Mesenchymal stem cell (in vitro differentiated cells and primary cell): ENCODE data around the gene KDM4F.
"Not testable (repeated sequence)": the region's sequence is repeated elsewhere in the genome, so short reads cannot be mapped to it uniquely, and the experiment has no call there.

Source experiments
- DNase-seq: peaks from one replicate; pipeline ENCODE4 v3.0.0-alpha.2; 2013
- H2AFZ ChIP-seq: one replicate; pipeline ENCODE4 v1.6.1; 2013; ENCODE audit warnings: low read depth, mild to moderate bottlenecking, control low read depth, inconsistent platforms, low read length, moderate library complexity
- H2AK5ac ChIP-seq: 2 replicates; pipeline ENCODE4 v1.6.1; 2013; ENCODE audit warnings: low read length, moderate library complexity, mild to moderate bottlenecking, inconsistent platforms; ENCODE audit not compliant: severe bottlenecking
- H2BK120ac ChIP-seq: one replicate; pipeline ENCODE4 v1.6.1; 2013; ENCODE audit warnings: low read depth, mild to moderate bottlenecking, inconsistent platforms, low read length, moderate library complexity
- H2BK12ac ChIP-seq, 2 experiments: one replicate each; pipeline ENCODE4 v1.6.1; 2013; ENCODE audit warnings: inconsistent platforms in 2 of 2, low read length in 2 of 2, mild to moderate bottlenecking in 2 of 2, moderate library complexity in 2 of 2, control low read depth in 1 of 2
- H2BK15ac ChIP-seq: one replicate; pipeline ENCODE4 v1.6.1; 2013; ENCODE audit warnings: mild to moderate bottlenecking, low read depth, inconsistent platforms; ENCODE audit not compliant: poor library complexity, severe bottlenecking
- H2BK5ac ChIP-seq: 2 replicates; pipeline ENCODE4 v1.6.1; 2013; ENCODE audit warnings: low read depth, mild to moderate bottlenecking, low read length, control low read depth, inconsistent platforms; ENCODE audit not compliant: poor library complexity, severe bottlenecking
- H3K14ac ChIP-seq, 2 experiments: one replicate each; pipeline ENCODE4 v1.6.1; 2013; ENCODE audit warnings: inconsistent platforms in 2 of 2, low read length in 2 of 2, control low read depth in 1 of 2, mild to moderate bottlenecking in 1 of 2, moderate library complexity in 1 of 2
- H3K18ac ChIP-seq, 2 experiments: one replicate each; pipeline ENCODE4 v1.6.1; 2013; ENCODE audit warnings: inconsistent platforms in 2 of 2, low read length in 2 of 2, control low read depth in 1 of 2, low read depth in 1 of 2, mild to moderate bottlenecking in 1 of 2
- H3K23ac ChIP-seq, 2 experiments: one replicate each; pipeline ENCODE4 v1.6.1; 2013; ENCODE audit warnings: inconsistent platforms in 2 of 2, low read length in 2 of 2, mild to moderate bottlenecking in 2 of 2, moderate library complexity in 2 of 2, control low read depth in 1 of 2
- H3K27ac ChIP-seq: 2 replicates; pipeline ENCODE4 v1.5.1; 2013; ENCODE audit warnings: mild to moderate bottlenecking, moderate library complexity, low read length, control low read depth, inconsistent platforms; ENCODE audit not compliant: poor library complexity, severe bottlenecking
- H3K27me3 ChIP-seq, 2 experiments: 2 replicates each; pipeline versions ENCODE4 v1.6.1 to v1.7.0; 2013; ENCODE audit warnings: low read length in 2 of 2, mild to moderate bottlenecking in 2 of 2, moderate library complexity in 2 of 2, control low read depth in 1 of 2, inconsistent platforms in 1 of 2; ENCODE audit not compliant: control insufficient read depth in 1 of 2, insufficient read depth in 1 of 2
- H3K36me3 ChIP-seq, 2 experiments: 2 replicates each; pipeline versions ENCODE4 v1.6.1 to v1.7.0; 2013; ENCODE audit warnings: low read length in 2 of 2, control low read depth in 1 of 2, inconsistent platforms in 1 of 2, low read depth in 1 of 2, mild to moderate bottlenecking in 1 of 2; ENCODE audit not compliant: insufficient read depth in 2 of 2, control insufficient read depth in 1 of 2
- H3K4ac ChIP-seq, 2 experiments: one replicate each; pipeline ENCODE4 v1.6.1; 2013; ENCODE audit warnings: inconsistent platforms in 2 of 2, low read length in 2 of 2, mild to moderate bottlenecking in 2 of 2, moderate library complexity in 2 of 2, control low read depth in 1 of 2, low read depth in 1 of 2
- H3K4me1 ChIP-seq: 2 replicates; pipeline ENCODE4 v1.6.1; 2013; ENCODE audit warnings: low read depth, low read length, control low read depth; ENCODE audit not compliant: control insufficient read depth, insufficient read depth
- H3K4me2 ChIP-seq: 2 replicates; pipeline ENCODE4 v1.6.1; 2013; ENCODE audit warnings: low read length, mild to moderate bottlenecking, inconsistent platforms; ENCODE audit not compliant: poor library complexity, severe bottlenecking
- H3K4me3 ChIP-seq, 2 experiments: 2 replicates each; pipeline versions ENCODE4 v1.5.1 to v1.7.0; 2013; ENCODE audit warnings: low read length in 2 of 2, mild to moderate bottlenecking in 2 of 2, control low read depth in 1 of 2, low read depth in 1 of 2; ENCODE audit not compliant: insufficient read depth in 1 of 2
- H3K79me1 ChIP-seq: replicated peaks from 2 replicates; pipeline ENCODE4 v1.6.1; 2013; ENCODE audit warnings: mild to moderate bottlenecking, control low read depth, low read length, inconsistent platforms; ENCODE audit not compliant: poor library complexity, severe bottlenecking
- H3K9ac ChIP-seq: 2 replicates; pipeline ENCODE4 v1.7.0; 2013; ENCODE audit warnings: mild to moderate bottlenecking, low read length, moderate library complexity
- H3K9me3 ChIP-seq: 2 replicates; pipeline ENCODE4 v1.7.0; 2013; ENCODE audit warnings: mild to moderate bottlenecking, low read length; ENCODE audit not compliant: control insufficient read depth
- H4K8ac ChIP-seq: one replicate; pipeline ENCODE4 v1.6.1; 2013; ENCODE audit warnings: inconsistent platforms, mild to moderate bottlenecking, low read length, moderate library complexity
- H4K91ac ChIP-seq: one replicate; pipeline ENCODE4 v1.6.1; 2013; ENCODE audit warnings: mild to moderate bottlenecking, low read length, inconsistent platforms
- WGBS: methylation state at CpG from one replicate; pipeline ENCODE4 v1.1.7; 2013; ENCODE audit warnings: mixed read lengths; 5-methylcytosine and 5-hydroxymethylcytosine counted together

KDM4F gene

DNA sequence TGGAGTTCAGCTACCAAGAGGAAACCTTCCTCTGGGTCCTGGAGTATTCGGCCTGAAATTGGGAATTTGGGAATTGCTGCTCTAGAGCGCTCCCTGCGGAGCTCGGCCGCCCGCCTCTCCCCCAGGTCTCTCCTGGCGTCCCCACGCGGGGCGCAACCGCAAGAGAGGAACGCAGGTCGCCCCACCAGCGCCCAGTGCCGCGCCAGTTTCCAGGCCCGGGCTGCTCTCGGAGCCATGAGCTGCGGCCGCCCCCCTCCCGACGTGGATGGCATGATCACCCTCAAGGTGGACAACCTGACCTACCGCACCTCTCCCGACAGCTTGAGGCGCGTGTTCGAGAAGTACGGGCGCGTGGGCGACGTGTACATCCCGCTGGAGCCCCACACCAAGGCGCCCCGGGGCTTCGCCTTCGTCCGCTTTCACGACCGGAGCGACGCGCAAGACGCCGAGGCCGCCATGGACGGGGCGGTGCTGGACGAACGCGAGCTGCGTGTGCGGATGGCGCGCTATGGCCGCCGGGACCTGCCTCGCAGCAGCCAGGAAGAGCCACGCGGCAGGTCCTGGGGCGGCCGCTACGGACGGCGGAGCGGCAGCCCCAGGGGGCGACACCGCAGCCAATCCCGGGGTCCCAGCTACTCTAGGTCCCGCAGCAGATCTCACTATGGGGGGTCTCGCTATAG is 11.7 kb upstream of the KDM4F start:
- not testable (repeated sequence) for H3K14ac ChIP-seq, DNase-seq, H3K4me2 ChIP-seq, H2AFZ ChIP-seq, H2BK5ac ChIP-seq, H3K9me3 ChIP-seq, H3K79me1 ChIP-seq, H2BK15ac ChIP-seq, H3K18ac ChIP-seq, H4K91ac ChIP-seq, H4K8ac ChIP-seq, H3K4me1 ChIP-seq, H3K36me3 ChIP-seq, H2BK120ac ChIP-seq, H2AK5ac ChIP-seq, H3K9ac ChIP-seq, H3K27ac ChIP-seq, H3K23ac ChIP-seq, H3K4ac ChIP-seq, H2BK12ac ChIP-seq
- Histone ChIP-seq H3K27me3 (peaks cover 3 to 32% of the 10 kb centered on the region in 2 experiments), H3K4me3 (peak overlapping the region in 1 of 2 experiments; percentile 60)
- 97% methylated on average over 71 of the region's 71 CpGs for WGBS

DNA sequence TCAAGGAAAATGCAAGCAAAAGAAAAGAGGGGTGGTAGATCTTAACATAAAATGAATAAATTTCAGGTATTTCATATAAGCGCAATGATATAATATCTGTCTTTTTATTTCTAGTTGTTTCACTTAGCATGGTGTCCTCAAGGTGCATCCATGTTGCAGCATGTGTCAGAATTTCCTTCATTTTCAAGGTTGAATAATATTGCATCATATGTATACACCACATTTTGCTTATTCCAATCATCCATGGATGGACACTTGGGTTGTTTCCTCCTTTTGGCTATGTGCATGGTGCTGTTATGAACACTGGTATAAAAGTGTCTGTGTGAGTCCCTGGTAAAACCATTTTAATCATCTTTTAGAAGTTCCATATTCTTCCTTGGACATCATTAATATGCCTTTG is 7.0 kb upstream of the KDM4F start:
- no peak overlapping the region for H2BK5ac ChIP-seq
- no peak overlapping the region for H3K4me3 ChIP-seq
- H2BK120ac ChIP-seq, result no peak overlapping the region
- no peak overlapping the region for H2BK12ac ChIP-seq
- no peak overlapping the region for H3K18ac ChIP-seq
- no peak overlapping the region for H2BK15ac ChIP-seq
- no peak overlapping the region for H3K9ac ChIP-seq
- no peak for DNase-seq
- no CpG with 5 or more reads among the region's 1 CpG for WGBS
- H3K14ac ChIP-seq, result no peak overlapping the region
- H3K4me2 ChIP-seq, result no peak overlapping the region
- no peak overlapping the region for H3K4ac ChIP-seq
- H3K79me1 ChIP-seq, result no peaks in the 10 kb centered on the region
- H3K27ac ChIP-seq, result no peak overlapping the region
- no peak overlapping the region for H4K8ac ChIP-seq
- H2AFZ ChIP-seq, result no peak overlapping the region
- H3K36me3 ChIP-seq, result no peaks in the 10 kb centered on the region
- peaks cover 28 to 62% of the 10 kb centered on the region in 2 experiments for H3K27me3 ChIP-seq
- no peak overlapping the region for H3K23ac ChIP-seq
- no peaks in the 10 kb centered on the region for H3K4me1 ChIP-seq
- no peak overlapping the region for H4K91ac ChIP-seq
- H2AK5ac ChIP-seq, result no peak overlapping the region
- no peaks in the 10 kb centered on the region for H3K9me3 ChIP-seq

DNA sequence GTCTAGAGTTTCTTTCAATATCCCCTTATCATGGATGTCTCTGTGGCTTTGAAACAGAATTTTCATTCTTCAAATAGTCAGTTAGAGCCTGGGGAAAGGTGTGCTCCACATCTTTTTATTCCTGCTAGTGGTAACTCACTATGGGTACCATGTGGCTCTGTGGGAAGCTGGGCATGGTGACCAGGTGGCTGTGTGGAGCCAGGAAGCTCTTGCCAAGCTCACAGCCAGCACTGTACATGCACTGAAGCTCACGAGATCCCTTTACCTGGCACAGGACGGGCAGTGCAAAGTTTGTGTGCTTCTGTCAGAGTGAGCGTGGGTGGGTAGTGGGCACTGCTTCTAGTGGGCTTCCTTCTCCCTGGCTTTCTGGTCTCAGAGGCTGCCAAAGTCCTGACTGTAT is 6.3 kb upstream of the KDM4F start:
- H3K4me3 ChIP-seq, result no peak overlapping the region
- no peak overlapping the region for H4K8ac ChIP-seq
- H2AFZ ChIP-seq, result no peak overlapping the region
- H3K27me3 ChIP-seq, result peaks cover 28 to 55% of the 10 kb centered on the region in 2 experiments
- no peaks in the 10 kb centered on the region for H3K79me1 ChIP-seq
- no peak overlapping the region for H4K91ac ChIP-seq
- H2BK120ac ChIP-seq, result no peak overlapping the region
- H3K9ac ChIP-seq, result no peak overlapping the region
- H3K27ac ChIP-seq, result no peak overlapping the region
- peak overlapping the region in 1 of 2 experiments; percentile 28 for H3K18ac ChIP-seq
- no peak for DNase-seq
- H3K36me3 ChIP-seq, result no peaks in the 10 kb centered on the region
- no peak overlapping the region for H3K14ac ChIP-seq
- H2BK12ac ChIP-seq, result peak overlapping the region in 1 of 2 experiments; percentile 6
- H3K23ac ChIP-seq, result no peak overlapping the region
- no peaks in the 10 kb centered on the region for H3K9me3 ChIP-seq
- H2BK5ac ChIP-seq, result no peak overlapping the region
- H2AK5ac ChIP-seq, result no peak overlapping the region
- H3K4me2 ChIP-seq, result no peak overlapping the region
- H3K4ac ChIP-seq, result no peak overlapping the region
- H3K4me1 ChIP-seq, result no peaks in the 10 kb centered on the region
- 82% methylated on average over 3 of the region's 3 CpGs for WGBS
- no peak overlapping the region for H2BK15ac ChIP-seq

DNA sequence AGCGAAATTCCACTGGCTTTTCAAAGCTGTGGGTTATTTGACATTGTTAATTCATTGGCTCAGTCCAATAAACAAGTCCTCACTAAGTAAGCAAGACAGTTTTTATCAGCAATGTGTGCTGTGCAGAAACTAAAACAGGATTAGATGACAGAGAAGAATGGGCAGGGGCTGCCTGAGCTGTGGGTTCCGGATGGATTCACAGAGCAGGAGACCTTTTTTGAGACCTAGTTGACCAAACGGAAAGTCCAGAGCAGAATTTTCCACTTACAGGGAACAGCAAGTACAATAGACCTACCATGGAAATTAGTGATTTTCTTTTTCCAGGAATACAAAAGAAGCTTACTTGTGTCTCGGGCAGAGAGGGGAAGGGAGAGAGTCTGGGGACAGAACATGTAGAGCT is 5.2 kb upstream of the KDM4F start:
- Histone ChIP-seq H3K4me3 (no peak overlapping the region), H2AFZ (no peak overlapping the region), H2BK120ac (no peak overlapping the region), H3K9ac (no peak overlapping the region), H3K4me1 (no peaks in the 10 kb centered on the region), H3K79me1 (no peaks in the 10 kb centered on the region), H2AK5ac (no peak overlapping the region), H2BK15ac (no peak overlapping the region), H3K14ac (no peak overlapping the region), H2BK5ac (no peak overlapping the region), H3K4me2 (no peak overlapping the region), H3K23ac (no peak overlapping the region), H4K8ac (no peak overlapping the region), H3K27me3 (peaks cover 28 to 51% of the 10 kb centered on the region in 2 experiments), H4K91ac (no peak overlapping the region), H3K4ac (no peak overlapping the region), H3K36me3 (no peaks in the 10 kb centered on the region), H3K18ac (no peak overlapping the region), H3K27ac (no peak overlapping the region), H2BK12ac (no peak overlapping the region), H3K9me3 (no peaks in the 10 kb centered on the region)
- WGBS, result 81% methylated on average over 2 of the region's 4 CpGs
- peak; percentile 17 for DNase-seq
